ENCODE results near the gene TMPRSS12. TPM values are rescaled to one million over a fixed set of nuclear protein-coding genes. Genes with fewer than 3 reads are reported as not detected.
"Not testable (repeated sequence)": the region's sequence is repeated elsewhere in the genome, so short reads cannot be mapped to it uniquely, and the experiment has no call there.

The TMPRSS12 gene
- total RNA-seq, 6 experiments from 2014 or later = not detected

- TF ChIP-seq POLR2A (IDR thresholded peaks at IDR 0.05) (no peak), CTCF (IDR thresholded peaks at IDR 0.05) (no peak)
- intact Hi-C loops (cut with DNase I) = no loop called here
- Histone ChIP-seq H3K36me3 (no peaks in the 10 kb centered on the region), H3K27me3 (no peaks in the 10 kb centered on the region), H3K4me3 (no peak overlapping the region), H3K9me3 (no peaks in the 10 kb centered on the region), H3K27ac (no peak overlapping the region), H3K4me1 (no peaks in the 10 kb centered on the region)
- WGBS (ENCODE audit: insufficient coverage, low coverage, low lambda C conversion rate, missing lambda C conversion rate) = 63% methylated on average over 4 of the region's 4 CpGs
- DNase-seq = no peak
- ATAC-seq = no peak
Observed at GRCh38 chr12:50859621-50860310, 17.0 kb downstream of the TMPRSS12 start.

DNA sequence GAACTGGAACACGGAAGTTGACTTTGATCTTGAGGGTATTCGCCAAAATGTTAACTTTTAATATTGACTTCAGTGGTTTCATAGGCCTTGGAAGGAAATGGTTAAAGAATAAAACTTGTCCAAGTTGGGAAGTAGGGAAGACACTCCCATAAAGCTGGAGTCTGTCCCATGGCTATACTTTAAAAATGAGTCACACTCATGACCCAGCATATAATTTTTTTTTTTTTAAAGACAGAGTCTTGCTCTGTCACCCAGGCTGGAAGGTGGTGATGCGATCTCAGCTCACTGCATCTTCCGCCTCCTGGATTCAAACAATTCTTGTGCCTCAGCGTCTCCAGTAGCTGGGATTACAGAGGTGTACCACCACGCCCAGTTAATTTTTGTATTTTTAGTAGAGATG, 19.6 kb downstream of the TMPRSS12 start:
- TF ChIP-seq POLR2A (IDR thresholded peaks at IDR 0.05) = no peak
- TF ChIP-seq CTCF (IDR thresholded peaks at IDR 0.05) = no peak

GRCh38 chr12:50865266-50865665, 22.5 kb downstream of the TMPRSS12 start:
- DNase-seq (no peak), ATAC-seq (no peak)
- Histone ChIP-seq H3K27me3 (no peaks in the 10 kb centered on the region), H3K4me3 (no peak overlapping the region), H3K9me3 (no peaks in the 10 kb centered on the region), H3K36me3 (no peaks in the 10 kb centered on the region), H3K27ac (no peak overlapping the region), H3K4me1 (no peaks in the 10 kb centered on the region)
- WGBS (ENCODE audit: insufficient coverage, low coverage, low lambda C conversion rate, missing lambda C conversion rate) = 82% methylated on average over 2 of the region's 3 CpGs
- no peak for TF ChIP-seq CTCF (IDR thresholded peaks at IDR 0.05)
- no peak for TF ChIP-seq POLR2A (IDR thresholded peaks at IDR 0.05)
- intact Hi-C loops (cut with DNase I) = no loop called here

More for the DNA sequence above, 19.6 kb downstream of the TMPRSS12 start:
- no peak for DNase-seq
- H3K27me3 ChIP-seq = no peaks in the 10 kb centered on the region
- no peaks in the 10 kb centered on the region for H3K4me1 ChIP-seq
- intact Hi-C loops (cut with DNase I) = no loop called here
- no peak overlapping the region for H3K4me3 ChIP-seq
- 95% methylated on average over 6 of the region's 6 CpGs for WGBS (ENCODE audit: insufficient coverage, low coverage, low lambda C conversion rate, missing lambda C conversion rate)
- H3K9me3 ChIP-seq = no peaks in the 10 kb centered on the region
- no peaks in the 10 kb centered on the region for H3K36me3 ChIP-seq
- H3K27ac ChIP-seq = no peak overlapping the region
- no peak for ATAC-seq

GRCh38 chr12:50868881-50869280, 26.2 kb downstream of the TMPRSS12 start:
- H3K27ac ChIP-seq; DNase-seq; H3K4me1 ChIP-seq; H3K9me3 ChIP-seq; H3K27me3 ChIP-seq; H3K36me3 ChIP-seq; intact Hi-C loops (cut with DNase I); ATAC-seq; H3K4me3 ChIP-seq: not testable (repeated sequence)
- 16% methylated on average over 2 of the region's 2 CpGs for WGBS (ENCODE audit: insufficient coverage, low coverage, low lambda C conversion rate, missing lambda C conversion rate)

GRCh38 chr12:50882563-50882962, 39.8 kb downstream of the TMPRSS12 start:
- Histone ChIP-seq H3K9me3 (no peaks in the 10 kb centered on the region), H3K4me1 (no peaks in the 10 kb centered on the region), H3K4me3 (no peak overlapping the region), H3K36me3 (no peaks in the 10 kb centered on the region), H3K27me3 (no peaks in the 10 kb centered on the region), H3K27ac (no peak overlapping the region)
- 95% methylated on average over 3 of the region's 3 CpGs for WGBS (ENCODE audit: insufficient coverage, low coverage, low lambda C conversion rate, missing lambda C conversion rate)
- ATAC-seq (no peak), DNase-seq (no peak)
- intact Hi-C loops (cut with DNase I) = no loop called here
- TF ChIP-seq POLR2A (IDR thresholded peaks at IDR 0.05) (no peak), CTCF (IDR thresholded peaks at IDR 0.05) (no peak)
